Activated CD8-positive, alpha-beta memory T cell treated with anti-CD3 and anti-CD28 coated beads, Interleukin-2, amount 10 ng/mL, durations not matched to agents 7 days and 5 days (primary cell): ENCODE measurements around the gene IHH. TPM values are rescaled to one million over a fixed set of nuclear protein-coding genes. Genes with fewer than 3 reads are reported as not detected.

ENCODE experiments used
- ATAC-seq: fragments of 150-1000 bp; cut with Tn5 transposase; one replicate; pipeline ENCODE4 v1.10.0; 2021; ENCODE audit warnings: moderate library complexity
- CTCF ChIA-PET: fragments of 350-600 bp; sonication (Branson Sonifier 250); formaldehyde crosslinking; loops from one replicate; lab custom pipeline; 2021; ENCODE audit warnings: antibody characterized with exemption; lab: Charles Lee
- DNase-seq: peaks from one replicate; pipeline ENCODE4 v3.0.0-alpha.2; 2020
- H3K27ac Mint-ChIP-seq: one replicate; pipeline ENCODE4 v1.8.0; 2021; ENCODE audit warnings: mild to moderate bottlenecking, mixed read lengths
- H3K27me3 Mint-ChIP-seq: one replicate; pipeline ENCODE4 v1.8.0; 2021; ENCODE audit warnings: mixed read lengths
- H3K36me3 Mint-ChIP-seq: one replicate; pipeline ENCODE4 v1.8.0; 2021; ENCODE audit warnings: mild to moderate bottlenecking, mixed read lengths
- H3K4me1 Mint-ChIP-seq: one replicate; pipeline ENCODE4 v1.8.0; 2021; ENCODE audit warnings: mixed read lengths
- H3K4me3 Mint-ChIP-seq: one replicate; pipeline ENCODE4 v1.8.0; 2021; ENCODE audit warnings: mild to moderate bottlenecking, moderate library complexity, mixed read lengths
- H3K9me3 Mint-ChIP-seq: one replicate; pipeline ENCODE4 v1.8.0; 2022; ENCODE audit warnings: low read depth, mixed read lengths
- total RNA-seq, 2 experiments: library from RNA; stranded (reverse); gene quantifications; one replicate each; pipeline ENCODE4 v1.2.3, GENCODE V29; 2021

Gene IHH
- total RNA-seq, 2 experiments from 2014 or later = not detected

DNA sequence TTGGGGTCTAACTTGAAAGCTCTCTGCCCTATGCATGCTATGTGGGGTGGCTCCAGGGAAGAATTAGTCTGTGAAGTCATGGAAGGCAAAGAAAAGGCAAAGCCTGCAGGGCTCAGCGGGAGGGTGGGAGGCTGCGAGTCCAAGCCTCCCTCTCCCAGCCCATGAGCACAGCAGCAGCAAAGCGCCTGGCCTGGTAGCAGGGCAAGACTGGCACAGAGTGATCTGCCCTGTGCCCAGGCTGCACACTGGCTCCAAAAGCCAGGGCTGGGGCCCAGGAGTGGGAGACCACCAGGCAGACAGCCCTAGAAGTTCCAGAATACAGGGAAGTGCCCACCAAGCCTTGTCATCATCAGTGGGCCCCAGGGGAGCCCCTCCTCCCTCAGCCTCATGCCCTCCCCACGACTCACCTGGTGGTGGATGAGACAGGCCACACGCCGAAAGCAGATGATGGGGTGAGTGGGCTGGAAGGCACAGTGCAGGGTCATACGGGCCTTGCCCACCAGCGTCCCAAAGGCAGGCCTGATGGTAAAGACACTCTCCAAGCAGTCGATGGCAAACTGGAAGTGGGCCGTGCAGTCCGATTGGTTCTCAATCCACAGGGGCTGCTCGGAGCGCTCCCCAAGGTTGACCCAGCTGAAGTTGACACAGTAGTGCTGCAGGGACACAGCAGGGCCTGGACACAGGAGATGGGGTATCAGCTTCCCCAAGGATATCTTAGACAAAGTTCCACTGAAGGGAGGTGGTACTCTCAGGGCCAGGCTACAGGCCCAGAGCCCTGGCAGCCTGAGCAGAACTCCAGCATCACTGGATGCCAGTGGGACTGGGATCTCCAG, 31.5 kb downstream of the IHH start:
- no peak overlapping the region for H3K27ac Mint-ChIP-seq
- ATAC-seq (peak; percentile 27), DNase-seq (no peak)
- no peak overlapping the region for H3K4me3 Mint-ChIP-seq
- H3K4me1 Mint-ChIP-seq = no peaks in the 10 kb centered on the region
- CTCF ChIA-PET = interaction anchor here (0.7 to 6.7 kb wide), 44 partner anchors 10 to 467 kb away, joined by 3 to 69 read pairs (median 4); partner anchors contain the start of genes CFAP65, CNPPD1 and IHH
- H3K27me3 Mint-ChIP-seq = peaks cover 19% of the 10 kb centered on the region
- no peaks in the 10 kb centered on the region for H3K36me3 Mint-ChIP-seq
- no peaks in the 10 kb centered on the region for H3K9me3 Mint-ChIP-seq

DNA sequence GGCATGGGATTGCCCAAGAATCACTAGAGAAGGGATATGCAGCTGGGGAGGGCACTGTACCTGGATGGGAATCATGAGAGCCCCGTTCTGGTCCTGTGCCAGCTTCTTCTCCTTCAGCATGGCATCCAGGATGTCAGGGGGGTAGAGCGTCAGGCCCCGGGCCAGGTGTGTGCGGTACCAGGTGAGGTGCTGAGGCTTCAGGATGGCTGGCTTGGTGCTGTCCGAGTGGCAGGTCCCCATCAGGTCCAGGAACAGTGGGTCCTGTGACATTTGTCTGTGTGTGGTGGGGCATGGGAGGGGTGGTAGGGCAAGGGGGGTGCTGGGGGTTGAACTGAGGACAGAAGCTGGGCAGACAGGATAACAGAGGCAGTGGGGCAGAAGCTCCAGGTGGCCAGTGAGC, 32.6 kb downstream of the IHH start:
- CTCF ChIA-PET = interaction anchor here (1.3 to 6.7 kb wide), 5 partner anchors 9 to 125 kb away, joined by 3 to 69 read pairs (median 31); no protein-coding TSS in a partner anchor
- Mint-ChIP-seq H3K27me3 (peaks cover 11% of the 10 kb centered on the region), H3K4me1 (no peaks in the 10 kb centered on the region), H3K4me3 (no peak overlapping the region), H3K27ac (no peak overlapping the region), H3K9me3 (no peaks in the 10 kb centered on the region), H3K36me3 (no peaks in the 10 kb centered on the region)
- ATAC-seq = no peak
- DNase-seq = no peak

GRCh38 chr2:219027511-219028055, 33.1 kb downstream of the IHH start:
- CTCF ChIA-PET = interaction anchor here (0.7 to 6.7 kb wide), 5 partner anchors 8 to 267 kb away, joined by 3 to 69 read pairs (median 4); no protein-coding TSS in a partner anchor
- Mint-ChIP-seq H3K27me3 (peaks cover 7% of the 10 kb centered on the region), H3K9me3 (no peaks in the 10 kb centered on the region), H3K36me3 (no peaks in the 10 kb centered on the region), H3K4me1 (no peaks in the 10 kb centered on the region), H3K27ac (no peak overlapping the region), H3K4me3 (no peak overlapping the region)
- DNase-seq (no peak), ATAC-seq (no peak)

- DNase-seq = no peak
- ATAC-seq = no peak
- CTCF ChIA-PET = interaction anchor here (0.7 to 6.7 kb wide), 5 partner anchors 77 to 268 kb away, joined by 3 to 69 read pairs (median 3); no protein-coding TSS in a partner anchor
- Mint-ChIP-seq H3K27me3 (peaks cover 2% of the 10 kb centered on the region), H3K36me3 (no peaks in the 10 kb centered on the region), H3K9me3 (no peaks in the 10 kb centered on the region), H3K4me1 (no peaks in the 10 kb centered on the region), H3K27ac (peak overlapping the region; percentile 1), H3K4me3 (no peak overlapping the region)
These were observed 33.8 kb downstream of the IHH start for GRCh38 chr2:219026946-219027345.

GRCh38 chr2:219025637-219026585, 34.8 kb downstream of the IHH start:
- H3K27me3 Mint-ChIP-seq = peaks cover 2% of the 10 kb centered on the region
- H3K4me1 Mint-ChIP-seq = no peaks in the 10 kb centered on the region
- no peaks in the 10 kb centered on the region for H3K9me3 Mint-ChIP-seq
- DNase-seq = no peak
- H3K4me3 Mint-ChIP-seq = no peak overlapping the region
- no peaks in the 10 kb centered on the region for H3K36me3 Mint-ChIP-seq
- CTCF ChIA-PET = interaction anchor here (1.0 to 6.7 kb wide), 6 partner anchors 9 to 134 kb away, joined by 3 to 69 read pairs (median 4); no protein-coding TSS in a partner anchor
- H3K27ac Mint-ChIP-seq = no peak overlapping the region
- ATAC-seq = no peak

DNA sequence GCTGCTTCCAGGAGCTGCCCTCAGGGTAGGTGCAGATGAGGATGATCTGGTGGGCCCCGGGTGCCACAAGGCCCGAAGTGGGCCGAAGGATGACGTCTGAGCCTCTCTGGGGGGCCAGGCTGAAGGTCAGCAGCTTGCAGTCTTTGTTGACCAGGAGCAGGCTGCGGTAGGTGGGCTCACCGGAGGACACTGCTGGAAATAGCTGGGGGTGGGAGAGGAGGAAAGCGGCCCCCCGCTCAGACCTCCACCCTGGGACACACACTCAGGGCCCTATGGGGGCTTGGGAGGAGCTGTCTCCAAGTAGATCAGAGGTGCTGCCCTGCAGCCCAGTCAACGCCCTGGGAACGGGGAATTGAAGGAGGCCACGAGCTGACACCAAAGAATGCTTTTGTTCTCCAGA, 36.7 kb downstream of the IHH start:
- ATAC-seq (no peak), DNase-seq (no peak)
- Mint-ChIP-seq H3K27me3 (peaks cover 2% of the 10 kb centered on the region), H3K4me3 (no peak overlapping the region), H3K4me1 (no peaks in the 10 kb centered on the region), H3K9me3 (no peaks in the 10 kb centered on the region), H3K36me3 (no peaks in the 10 kb centered on the region), H3K27ac (no peak overlapping the region)
- CTCF ChIA-PET = interaction anchor here (0.9 to 6.7 kb wide), 6 partner anchors 17 to 131 kb away, joined by 3 to 69 read pairs (median 4); partner anchors contain the start of gene CFAP65

GRCh38 chr2:219023045-219023605, 37.6 kb downstream of the IHH start:
- Mint-ChIP-seq H3K27me3 (peaks cover 2% of the 10 kb centered on the region), H3K4me1 (no peaks in the 10 kb centered on the region), H3K36me3 (no peaks in the 10 kb centered on the region), H3K27ac (no peak overlapping the region), H3K4me3 (no peak overlapping the region), H3K9me3 (no peaks in the 10 kb centered on the region)
- CTCF ChIA-PET = interaction anchor here (1.0 to 1.6 kb wide), 2 partner anchors 18 to 57 kb away, joined by 3 to 4 read pairs; partner anchors contain the start of gene CFAP65
- ATAC-seq (no peak), DNase-seq (no peak)

DNA sequence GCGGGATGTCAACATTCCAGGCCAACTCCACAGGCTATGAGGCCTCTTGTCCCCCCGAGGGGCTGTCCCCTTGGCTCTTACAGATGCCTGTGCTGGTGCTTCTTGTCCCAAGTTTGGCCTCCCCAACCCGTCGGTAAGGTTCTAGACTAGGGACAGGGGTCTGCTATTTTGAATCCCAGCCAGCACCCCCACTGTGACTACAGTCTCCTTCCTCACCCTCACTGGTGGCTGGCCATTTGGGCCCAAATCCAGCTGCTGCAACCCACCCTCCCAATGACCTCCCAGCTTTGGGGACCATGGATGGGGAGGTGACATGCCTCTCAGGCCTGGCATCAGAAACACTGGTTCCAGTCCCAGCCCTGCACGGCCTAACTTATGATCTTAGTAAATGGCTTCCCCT, 38.1 kb downstream of the IHH start:
- no peak for DNase-seq
- H3K9me3 Mint-ChIP-seq = no peaks in the 10 kb centered on the region
- CTCF ChIA-PET = no interaction called here
- peaks cover 2% of the 10 kb centered on the region for H3K27me3 Mint-ChIP-seq
- ATAC-seq = no peak
- no peak overlapping the region for H3K4me3 Mint-ChIP-seq
- no peak overlapping the region for H3K27ac Mint-ChIP-seq
- H3K4me1 Mint-ChIP-seq = no peaks in the 10 kb centered on the region
- H3K36me3 Mint-ChIP-seq = no peaks in the 10 kb centered on the region

DNA sequence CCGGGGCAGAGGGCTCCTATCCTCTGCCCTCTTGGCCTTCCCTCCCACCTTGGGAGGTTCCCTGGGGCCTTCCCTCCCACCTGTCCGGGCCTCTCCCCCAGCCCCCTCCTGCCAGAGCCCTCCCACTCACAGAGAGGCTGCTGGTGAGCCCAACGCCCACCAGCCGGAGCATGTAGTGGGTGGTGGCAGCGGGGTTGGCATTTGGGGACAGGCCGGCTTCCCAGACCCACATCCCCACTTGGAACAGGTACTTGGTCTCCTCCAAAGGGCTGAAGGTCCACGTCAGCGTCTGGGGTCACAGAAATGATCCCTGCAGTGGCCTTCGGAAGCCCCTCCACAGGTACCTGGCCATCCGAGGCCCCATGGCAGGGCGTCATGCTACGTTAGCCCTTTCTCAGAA, 38.7 kb downstream of the IHH start:
- CTCF ChIA-PET = interaction anchor here (0.6 kb wide), 1 partner anchor 98 kb away, joined by 3 read pairs; no protein-coding TSS in a partner anchor

DNA sequence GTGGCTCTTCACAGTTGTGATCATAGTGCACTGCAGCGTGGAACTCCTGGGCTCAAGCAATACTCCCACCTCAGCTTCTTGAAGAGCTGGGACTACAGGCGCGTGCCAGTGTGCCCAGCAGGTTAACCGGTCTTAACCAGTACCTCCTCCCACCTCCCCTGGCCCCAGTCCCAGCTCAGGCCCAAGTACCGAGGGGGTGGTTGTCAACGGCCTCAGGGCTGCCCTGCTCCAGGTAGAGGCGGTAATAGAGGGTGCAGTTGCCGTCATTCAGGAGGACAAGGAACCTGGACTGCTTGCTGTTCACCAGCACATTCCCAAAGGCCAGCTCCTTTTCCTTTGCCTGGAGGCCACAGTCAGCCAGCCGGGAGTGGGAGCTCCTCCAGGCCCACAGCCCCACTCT, 39.1 kb downstream of the IHH start:
- H3K36me3 Mint-ChIP-seq = no peaks in the 10 kb centered on the region

More for the DNA sequence above, 38.7 kb downstream of the IHH start:
- H3K4me1 Mint-ChIP-seq = no peaks in the 10 kb centered on the region
- no peak for DNase-seq
- no peaks in the 10 kb centered on the region for H3K36me3 Mint-ChIP-seq
- H3K9me3 Mint-ChIP-seq = no peaks in the 10 kb centered on the region
- no peak overlapping the region for H3K27ac Mint-ChIP-seq
- no peak for ATAC-seq
- no peak overlapping the region for H3K4me3 Mint-ChIP-seq
- peaks cover 2% of the 10 kb centered on the region for H3K27me3 Mint-ChIP-seq

DNA sequence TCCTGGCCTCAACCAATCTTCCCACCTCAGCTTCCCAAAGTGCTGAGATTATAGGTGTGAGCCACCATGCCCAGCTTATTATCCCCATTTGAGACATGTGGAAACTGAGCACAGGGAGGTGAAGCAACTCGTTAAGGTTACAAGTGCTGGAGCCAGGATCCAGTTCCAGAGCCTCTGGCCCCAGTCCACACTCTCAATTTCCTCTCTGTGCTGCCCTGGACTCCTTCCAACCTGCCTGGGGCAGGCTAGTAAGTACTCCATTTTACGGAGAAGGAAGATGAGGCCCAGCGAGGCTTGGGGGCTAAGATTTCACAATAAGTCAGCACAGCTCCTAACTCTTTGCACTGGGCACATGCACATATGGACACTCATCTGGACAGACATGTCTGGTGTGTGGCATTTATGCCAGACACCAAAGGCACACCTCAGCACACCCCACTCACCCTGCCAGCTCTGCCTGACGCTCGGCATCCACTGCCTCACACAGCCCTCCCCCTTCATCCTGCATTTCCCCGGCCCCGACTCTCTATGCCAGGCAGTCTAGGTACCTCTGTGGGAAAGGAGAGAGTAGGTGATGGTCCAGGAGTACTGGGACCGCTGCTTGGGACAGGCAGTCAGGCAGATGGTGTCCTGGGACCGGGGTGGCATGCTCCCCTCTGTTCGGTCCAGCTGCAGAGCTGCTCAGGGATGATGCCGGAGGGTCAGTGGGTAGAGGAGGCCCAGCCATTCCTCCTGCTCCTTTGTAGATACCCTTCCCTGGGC, 39.9 kb downstream of the IHH start:
- CTCF ChIA-PET = interaction anchor here (1.4 kb wide), 1 partner anchor 99 kb away, joined by 3 read pairs; no protein-coding TSS in a partner anchor

More for the DNA sequence above, 39.1 kb downstream of the IHH start:
- H3K4me1 Mint-ChIP-seq = no peaks in the 10 kb centered on the region
- DNase-seq (no peak), ATAC-seq (no peak)
- H3K27ac Mint-ChIP-seq = no peak overlapping the region
- H3K27me3 Mint-ChIP-seq = peaks cover 5% of the 10 kb centered on the region
- H3K9me3 Mint-ChIP-seq = no peaks in the 10 kb centered on the region
- CTCF ChIA-PET = interaction anchor here (0.6 kb wide), 1 partner anchor 98 kb away, joined by 3 read pairs; no protein-coding TSS in a partner anchor
- H3K4me3 Mint-ChIP-seq = no peak overlapping the region

DNA sequence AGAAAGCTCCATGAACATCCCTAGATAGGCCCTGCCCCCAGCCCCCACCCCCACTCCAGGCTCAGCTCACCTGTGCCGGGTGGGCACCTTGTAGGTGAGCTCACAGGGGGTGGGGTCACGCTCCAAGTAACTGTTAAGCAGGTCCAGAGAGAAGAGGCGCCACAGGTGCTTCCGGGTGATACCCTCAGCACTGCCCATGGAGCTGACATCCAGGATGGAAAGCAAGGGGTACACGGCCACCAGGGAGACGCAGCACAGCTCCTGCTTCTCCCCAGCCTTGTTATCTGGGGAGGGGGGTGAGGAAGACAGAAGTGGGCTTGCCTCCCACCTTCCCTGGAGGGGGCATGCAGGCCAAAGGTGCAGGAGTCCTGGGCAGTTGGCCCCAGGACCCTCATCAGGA, 41.3 kb downstream of the IHH start:
- H3K27me3 Mint-ChIP-seq = peaks cover 5% of the 10 kb centered on the region
- H3K4me3 Mint-ChIP-seq = no peak overlapping the region
- no peak for ATAC-seq
- no peaks in the 10 kb centered on the region for H3K36me3 Mint-ChIP-seq
- no peaks in the 10 kb centered on the region for H3K4me1 Mint-ChIP-seq
- no peak for DNase-seq
- CTCF ChIA-PET = interaction anchor here (0.8 to 1.4 kb wide), 2 partner anchors 9 to 23 kb away, joined by 3 to 4 read pairs; no protein-coding TSS in a partner anchor
- H3K9me3 Mint-ChIP-seq = no peaks in the 10 kb centered on the region
- H3K27ac Mint-ChIP-seq = no peak overlapping the region

More for the DNA sequence above, 39.9 kb downstream of the IHH start:
- DNase-seq (no peak), ATAC-seq (no peak)
- H3K4me1 Mint-ChIP-seq = no peaks in the 10 kb centered on the region
- H3K27me3 Mint-ChIP-seq = peaks cover 7% of the 10 kb centered on the region
- no peaks in the 10 kb centered on the region for H3K36me3 Mint-ChIP-seq
- H3K4me3 Mint-ChIP-seq = no peak overlapping the region
- no peaks in the 10 kb centered on the region for H3K9me3 Mint-ChIP-seq
- H3K27ac Mint-ChIP-seq = no peak overlapping the region
